ENCODE measurements around the gene ACSM6.

DNA sequence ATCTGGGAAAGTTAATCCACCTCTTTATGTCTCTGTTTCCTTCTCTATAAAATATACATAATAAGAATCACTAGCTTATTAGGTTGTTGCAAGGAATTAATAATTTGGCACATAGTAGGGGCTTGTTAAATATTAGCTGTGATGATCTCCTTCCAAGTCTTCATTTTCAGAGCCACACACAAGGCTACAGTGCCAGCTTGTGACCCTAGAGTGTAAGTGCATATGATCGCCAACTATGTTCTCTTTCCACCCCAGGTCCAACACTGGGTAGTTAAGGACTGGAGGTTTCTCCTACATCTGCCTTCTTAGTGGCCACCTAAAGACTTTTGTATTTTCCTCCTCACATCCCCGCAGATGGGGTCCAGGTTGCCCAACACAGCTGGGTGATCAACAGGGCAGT, 17.9 kb upstream of the ACSM6 start:
- TF ChIP-seq ZNF274 (IDR thresholded peaks at IDR 0.05; ENCODE audit: low read depth, low read length), result no peak
- TF ChIP-seq YY1 (IDR thresholded peaks at IDR 0.05; ENCODE audit: insufficient read depth, insufficient read length), result no peak
- no peak for TF ChIP-seq SUZ12 (IDR thresholded peaks at IDR 0.05; ENCODE audit: extremely low read depth, insufficient read depth, insufficient read length)

Data from NT2/D1 (cell line).